GM19372 (cell line): ENCODE results near the gene TREM1.

Source experiments
- ATAC-seq: cut with Tn5 transposase; IDR thresholded peaks from one replicate; pipeline ENCODE4 v1.9.1; 2021; ENCODE audit warnings: mild to moderate bottlenecking, low read depth, moderate library complexity; ENCODE audit not compliant: unreplicated experiment

TREM1 gene

GRCh38 chr6:41226752-41227151, 59.7 kb downstream of the TREM1 start:
- no peak for ATAC-seq

GRCh38 chr6:41224800-41225199, 61.7 kb downstream of the TREM1 start:
- no peak for ATAC-seq
